CD8-positive, alpha-beta memory T cell (primary cell): ENCODE measurements around the gene LMTK3. TPM values are rescaled to one million over a fixed set of nuclear protein-coding genes. Genes with fewer than 3 reads are reported as not detected.

ENCODE experiments used
- CTCF ChIA-PET: fragments of 350-600 bp; sonication (Branson Sonifier 250); formaldehyde crosslinking; loops from one replicate; lab custom pipeline; 2021; ENCODE audit warnings: antibody characterized with exemption; lab: Charles Lee
- POLR2A ChIA-PET: fragments of 350-600 bp; sonication (Branson Sonifier 250); formaldehyde crosslinking; loops from one replicate; lab custom pipeline; 2021; ENCODE audit warnings: antibody characterized with exemption; lab: Charles Lee
- DNase-seq, 5 donors: peaks; one replicate each; pipeline versions ENCODE4 v3.0.0 to v3.0.0-alpha.2; 2020 to 2022; ENCODE audit warnings: mixed read lengths in 1 of 5
- H3K27ac ChIP-seq: one replicate; pipeline ENCODE4 v1.7.0; 2013; ENCODE audit warnings: low read depth, mild to moderate bottlenecking, low read length, moderate library complexity
- H3K27me3 ChIP-seq: 2 replicates; pipeline ENCODE4 v1.7.0; 2013; ENCODE audit warnings: low read length, mild to moderate bottlenecking; ENCODE audit not compliant: insufficient read depth, poor library complexity, severe bottlenecking
- H3K36me3 ChIP-seq: 2 replicates; pipeline ENCODE4 v1.7.0; 2013; ENCODE audit warnings: mild to moderate bottlenecking, low read length, moderate library complexity; ENCODE audit not compliant: insufficient read depth
- H3K4me1 ChIP-seq: 2 replicates; pipeline ENCODE4 v1.7.0; 2013; ENCODE audit warnings: mild to moderate bottlenecking, low read length, moderate library complexity; ENCODE audit not compliant: insufficient read depth
- H3K4me3 ChIP-seq: 2 replicates; pipeline ENCODE4 v1.7.0; 2013; ENCODE audit warnings: mild to moderate bottlenecking, low read length
- H3K9me3 ChIP-seq: 2 replicates; pipeline ENCODE4 v1.7.0; 2013; ENCODE audit warnings: mild to moderate bottlenecking, low read length
- H3K27ac Mint-ChIP-seq, 8 donors: one replicate each; pipeline ENCODE4 v1.8.0; 2020 to 2021; ENCODE audit warnings: mixed read lengths in 8 of 8, mild to moderate bottlenecking in 6 of 8, inconsistent platforms in 3 of 8, moderate library complexity in 3 of 8
- H3K27me3 Mint-ChIP-seq, 2 donors: one replicate each; pipeline ENCODE4 v1.8.0; 2020 to 2021; ENCODE audit warnings: mixed read lengths in 2 of 2, mild to moderate bottlenecking in 1 of 2, moderate library complexity in 1 of 2
- H3K36me3 Mint-ChIP-seq, 3 donors: one replicate each; pipeline ENCODE4 v1.8.0; 2020 to 2021; ENCODE audit warnings: mixed read lengths in 3 of 3, inconsistent platforms in 1 of 3, mild to moderate bottlenecking in 1 of 3
- H3K4me1 Mint-ChIP-seq, 3 donors: one replicate each; pipeline ENCODE4 v1.8.0; 2020 to 2021; ENCODE audit warnings: mixed read lengths in 3 of 3, inconsistent platforms in 1 of 3, mild to moderate bottlenecking in 1 of 3
- H3K4me3 Mint-ChIP-seq, 7 donors: one replicate each; pipeline ENCODE4 v1.8.0; 2020 to 2021; ENCODE audit warnings: mixed read lengths in 7 of 7, mild to moderate bottlenecking in 6 of 7, moderate library complexity in 4 of 7, inconsistent platforms in 2 of 7
- H3K9me3 Mint-ChIP-seq, 5 donors: one replicate each; pipeline ENCODE4 v1.8.0; 2020 to 2022; ENCODE audit warnings: mixed read lengths in 5 of 5, mild to moderate bottlenecking in 3 of 5, moderate library complexity in 2 of 5, inconsistent platforms in 1 of 5
- polyA plus RNA-seq: library from polyadenylated mRNA; unstranded; fragments of 300-500 nt; fragmentation: Illumina TruSeq; gene quantifications from one replicate; pipeline ENCODE4 v1.2.3, GENCODE V29; 2021
- total RNA-seq, 2 experiments: library from RNA; stranded (reverse); gene quantifications; one replicate each; pipeline ENCODE4 v1.2.3, GENCODE V29; 2021

Gene LMTK3
- total and polyA plus RNA-seq, 3 experiments from 2014 or later = 4.6 to 4.7 TPM; not detected in 1

DNA sequence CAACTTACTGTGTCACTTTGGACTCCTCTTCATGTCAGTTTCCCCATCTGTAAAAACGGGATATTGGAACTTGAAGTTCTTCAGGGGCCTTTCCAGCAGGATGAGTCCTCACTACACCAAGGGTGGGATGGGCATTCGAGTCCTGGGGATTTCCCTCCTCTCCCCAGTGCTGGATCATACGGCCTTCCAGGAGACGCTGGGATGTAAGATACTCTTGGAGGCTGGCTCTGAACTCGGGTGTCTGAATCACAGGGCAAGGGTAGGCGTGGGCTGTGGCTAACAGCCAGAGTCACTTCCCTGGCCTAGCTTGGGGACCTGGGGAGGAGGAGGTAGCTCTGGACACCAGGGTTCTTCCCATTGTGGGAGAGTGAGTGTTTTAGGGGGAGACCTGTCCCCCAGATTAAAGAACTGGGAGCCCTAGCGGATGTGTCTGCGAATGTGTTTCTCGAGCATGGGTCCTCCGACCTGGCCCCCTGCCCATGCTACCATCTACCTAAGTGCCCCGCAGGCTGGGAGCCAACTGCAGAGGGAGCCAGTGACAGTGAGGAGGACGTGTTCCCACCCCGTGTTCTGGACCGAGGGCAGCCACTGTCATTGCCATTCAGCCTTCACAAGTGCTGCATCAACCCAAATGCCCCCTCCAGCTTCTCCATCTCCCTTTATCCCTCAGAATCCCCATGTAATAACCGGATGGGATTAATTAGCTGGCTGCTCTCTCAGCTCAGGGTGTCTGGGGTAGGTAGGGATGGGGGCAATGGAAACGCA is 44.9 kb downstream of the LMTK3 start:
- peaks cover 6% of the 10 kb centered on the region for H3K36me3 ChIP-seq
- peaks cover 12 to 22% (median 22%) of the 10 kb centered on the region in 3 donors for H3K4me1 Mint-ChIP-seq
- H3K9me3 ChIP-seq = no peaks in the 10 kb centered on the region
- no peak overlapping the region for H3K4me3 ChIP-seq
- H3K27ac Mint-ChIP-seq = peak overlapping the region in 3 of 8 donors; percentile 12 to 72 (median 22)
- H3K36me3 Mint-ChIP-seq = peaks cover 0 to 21% (median 3%) of the 10 kb centered on the region in 3 donors
- no peak overlapping the region for H3K27ac ChIP-seq
- DNase-seq = no peak
- POLR2A ChIA-PET = interaction anchor here (0.5 kb wide), 1 partner anchor 109 kb away, joined by 5 read pairs; no protein-coding TSS in a partner anchor
- peak overlapping the region in 1 of 7 donors; percentile 55 for H3K4me3 Mint-ChIP-seq
- H3K4me1 ChIP-seq = peaks cover 17% of the 10 kb centered on the region
- CTCF ChIA-PET = no interaction called here
- H3K27me3 ChIP-seq = no peaks in the 10 kb centered on the region
- no peaks in the 10 kb centered on the region for H3K9me3 Mint-ChIP-seq
- H3K27me3 Mint-ChIP-seq = no peaks in the 10 kb centered on the region

DNA sequence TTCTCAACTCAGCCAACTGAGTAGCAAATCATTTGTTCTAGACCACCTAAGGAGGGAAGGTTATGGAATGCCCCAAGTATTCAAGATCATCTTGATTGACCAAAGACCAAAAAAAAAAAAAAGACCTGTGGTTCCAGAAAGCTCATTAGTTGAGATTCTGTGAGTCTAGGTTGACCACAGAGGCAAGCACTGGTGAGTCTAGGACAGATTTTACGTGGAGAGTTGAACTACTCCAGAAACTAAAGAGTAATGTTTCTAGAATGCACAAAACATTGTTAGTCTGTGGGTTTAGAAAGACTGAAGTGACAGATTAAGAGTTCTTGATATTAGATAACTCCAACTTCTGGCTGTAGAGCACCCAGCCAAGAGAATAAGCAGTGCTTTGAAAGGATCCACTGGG is 46.4 kb downstream of the LMTK3 start:
- Histone ChIP-seq H3K4me1 (peaks cover 11% of the 10 kb centered on the region), H3K27me3 (no peaks in the 10 kb centered on the region), H3K27ac (no peak overlapping the region), H3K9me3 (no peaks in the 10 kb centered on the region), H3K4me3 (no peak overlapping the region), H3K36me3 (no peaks in the 10 kb centered on the region)
- ChIA-PET CTCF (no interaction called here), POLR2A (interaction anchor here (0.7 kb wide), 1 partner anchor 282 kb away, joined by 3 read pairs; the partner anchor contains the start of gene IZUMO1)
- no peak for DNase-seq
- Mint-ChIP-seq H3K36me3 (peaks cover 0 to 8% (median 0%) of the 10 kb centered on the region in 3 donors), H3K4me1 (peaks cover 7 to 14% (median 14%) of the 10 kb centered on the region in 3 donors), H3K9me3 (no peaks in the 10 kb centered on the region), H3K27me3 (no peaks in the 10 kb centered on the region), H3K27ac (peak overlapping the region in 2 of 8 donors; percentile 1 to 18), H3K4me3 (no peak overlapping the region)

DNA sequence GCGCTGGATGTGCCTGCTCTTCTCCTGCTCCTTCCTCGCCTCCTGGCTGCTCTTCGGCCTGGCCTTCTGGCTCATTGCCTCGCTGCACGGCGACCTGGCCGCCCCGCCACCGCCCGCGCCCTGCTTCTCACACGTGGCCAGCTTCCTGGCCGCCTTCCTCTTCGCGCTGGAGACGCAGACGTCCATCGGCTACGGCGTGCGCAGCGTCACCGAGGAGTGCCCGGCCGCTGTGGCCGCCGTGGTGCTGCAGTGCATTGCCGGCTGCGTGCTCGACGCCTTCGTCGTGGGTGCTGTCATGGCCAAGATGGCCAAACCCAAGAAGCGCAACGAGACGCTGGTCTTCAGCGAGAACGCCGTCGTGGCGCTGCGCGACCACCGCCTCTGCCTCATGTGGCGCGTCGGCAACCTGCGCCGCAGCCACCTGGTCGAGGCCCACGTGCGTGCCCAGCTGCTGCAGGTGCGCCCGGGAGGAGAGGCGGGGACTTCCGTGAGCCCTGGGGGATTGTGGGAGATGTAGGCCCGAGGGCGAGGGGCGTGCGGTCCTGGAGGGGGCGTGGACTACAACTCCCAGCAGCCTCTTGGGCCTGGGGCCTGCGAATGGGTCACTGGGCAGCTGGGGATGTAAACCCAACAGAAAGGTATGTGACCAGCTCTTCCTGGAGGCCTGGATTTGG is 49.5 kb downstream of the LMTK3 start:
- Histone ChIP-seq H3K4me1 (no peaks in the 10 kb centered on the region), H3K27me3 (no peaks in the 10 kb centered on the region), H3K4me3 (no peak overlapping the region), H3K9me3 (no peaks in the 10 kb centered on the region), H3K27ac (no peak overlapping the region), H3K36me3 (no peaks in the 10 kb centered on the region)
- no peaks in the 10 kb centered on the region for H3K9me3 Mint-ChIP-seq
- no peak overlapping the region for H3K27ac Mint-ChIP-seq
- POLR2A ChIA-PET = no interaction called here
- no peak overlapping the region for H3K4me3 Mint-ChIP-seq
- CTCF ChIA-PET = no interaction called here
- H3K36me3 Mint-ChIP-seq = peaks cover 0 to 9% (median 2%) of the 10 kb centered on the region in 3 donors
- H3K4me1 Mint-ChIP-seq = no peaks in the 10 kb centered on the region
- no peaks in the 10 kb centered on the region for H3K27me3 Mint-ChIP-seq
- no peak for DNase-seq

DNA sequence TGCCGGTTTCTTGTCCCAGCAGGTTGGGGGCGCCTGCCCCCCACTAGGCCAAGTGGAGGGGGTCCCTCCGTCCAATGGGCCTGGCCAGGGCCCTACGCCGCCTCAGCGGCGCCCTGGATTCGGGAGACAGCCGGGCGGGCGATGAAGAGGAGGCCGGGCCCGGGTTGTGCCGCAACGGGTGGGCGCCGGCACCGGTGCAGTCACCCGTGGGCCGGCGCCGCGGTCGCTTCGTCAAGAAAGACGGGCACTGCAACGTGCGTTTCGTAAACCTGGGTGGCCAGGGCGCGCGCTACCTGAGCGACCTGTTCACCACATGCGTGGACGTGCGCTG is 50.0 kb downstream of the LMTK3 start:
- no peak overlapping the region for H3K27ac Mint-ChIP-seq
- DNase-seq = no peak
- no peaks in the 10 kb centered on the region for H3K4me1 Mint-ChIP-seq
- no peaks in the 10 kb centered on the region for H3K27me3 Mint-ChIP-seq
- CTCF ChIA-PET = no interaction called here
- no peak overlapping the region for H3K4me3 Mint-ChIP-seq
- Histone ChIP-seq H3K4me3 (no peak overlapping the region), H3K9me3 (no peaks in the 10 kb centered on the region), H3K27ac (no peak overlapping the region), H3K36me3 (no peaks in the 10 kb centered on the region), H3K27me3 (no peaks in the 10 kb centered on the region), H3K4me1 (no peaks in the 10 kb centered on the region)
- POLR2A ChIA-PET = no interaction called here
- H3K36me3 Mint-ChIP-seq = peaks cover 0 to 12% (median 2%) of the 10 kb centered on the region in 3 donors
- H3K9me3 Mint-ChIP-seq = no peaks in the 10 kb centered on the region

DNA sequence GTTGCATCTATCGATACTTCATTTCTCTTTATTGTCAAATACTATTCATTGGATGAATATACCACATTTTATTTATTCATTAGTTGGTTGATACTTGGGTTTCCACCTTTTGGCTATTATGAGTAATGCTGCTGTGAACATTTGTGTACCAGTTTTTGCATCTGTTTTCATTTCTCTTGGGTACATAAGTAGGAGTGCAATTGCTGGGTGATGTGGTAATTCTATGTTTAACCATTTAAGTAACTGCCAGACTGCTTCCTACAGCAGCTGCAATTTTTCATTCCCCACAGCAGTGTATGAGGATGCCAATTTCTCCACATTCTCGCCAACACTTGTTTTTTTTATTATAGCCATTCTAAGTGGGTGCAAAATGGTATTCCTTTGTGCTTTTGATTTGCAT is 53.6 kb downstream of the LMTK3 start:
- no peaks in the 10 kb centered on the region for H3K27me3 Mint-ChIP-seq
- Histone ChIP-seq H3K4me1 (no peaks in the 10 kb centered on the region), H3K9me3 (no peaks in the 10 kb centered on the region), H3K27ac (no peak overlapping the region), H3K4me3 (no peak overlapping the region), H3K36me3 (peaks cover 9% of the 10 kb centered on the region), H3K27me3 (no peaks in the 10 kb centered on the region)
- H3K27ac Mint-ChIP-seq = no peak overlapping the region
- DNase-seq = no peak
- H3K4me3 Mint-ChIP-seq = no peak overlapping the region
- H3K4me1 Mint-ChIP-seq = peaks cover 3 to 8% (median 7%) of the 10 kb centered on the region in 3 donors
- no peaks in the 10 kb centered on the region for H3K9me3 Mint-ChIP-seq
- CTCF ChIA-PET = no interaction called here
- H3K36me3 Mint-ChIP-seq = peaks cover 5 to 40% (median 9%) of the 10 kb centered on the region in 3 donors
- POLR2A ChIA-PET = no interaction called here

DNA sequence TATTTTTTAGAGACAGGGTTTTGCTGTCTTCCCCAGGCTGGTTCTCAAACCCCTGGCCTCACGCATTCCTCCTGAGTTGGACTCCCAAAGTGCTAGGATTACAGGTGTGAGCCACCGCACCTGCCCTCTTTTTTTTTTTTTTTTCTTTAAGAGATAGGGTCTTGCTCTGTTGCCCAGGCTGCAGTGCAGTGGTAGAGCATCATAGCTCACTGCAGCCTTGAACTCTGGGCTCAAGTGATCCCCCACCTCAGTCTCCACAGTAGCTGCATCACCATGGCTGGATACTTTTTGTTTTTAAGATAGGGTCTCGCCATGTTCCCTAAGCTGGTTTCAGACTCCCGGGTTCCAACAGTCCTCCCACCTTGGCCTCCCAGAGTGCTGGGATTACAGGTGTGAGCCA is 54.8 kb downstream of the LMTK3 start:
- H3K36me3 ChIP-seq = peaks cover 17% of the 10 kb centered on the region
- no peak for DNase-seq
- H3K27ac ChIP-seq = no peak overlapping the region
- no peaks in the 10 kb centered on the region for H3K4me1 ChIP-seq
- no peaks in the 10 kb centered on the region for H3K9me3 ChIP-seq
- no peak overlapping the region for H3K4me3 ChIP-seq
- ChIA-PET POLR2A (no interaction called here), CTCF (no interaction called here)
- Mint-ChIP-seq H3K27me3 (no peaks in the 10 kb centered on the region), H3K36me3 (peaks cover 5 to 51% (median 11%) of the 10 kb centered on the region in 3 donors), H3K4me3 (no peak overlapping the region), H3K9me3 (no peaks in the 10 kb centered on the region), H3K27ac (no peak overlapping the region), H3K4me1 (peaks cover 3 to 8% (median 7%) of the 10 kb centered on the region in 3 donors)
- H3K27me3 ChIP-seq = no peaks in the 10 kb centered on the region

DNA sequence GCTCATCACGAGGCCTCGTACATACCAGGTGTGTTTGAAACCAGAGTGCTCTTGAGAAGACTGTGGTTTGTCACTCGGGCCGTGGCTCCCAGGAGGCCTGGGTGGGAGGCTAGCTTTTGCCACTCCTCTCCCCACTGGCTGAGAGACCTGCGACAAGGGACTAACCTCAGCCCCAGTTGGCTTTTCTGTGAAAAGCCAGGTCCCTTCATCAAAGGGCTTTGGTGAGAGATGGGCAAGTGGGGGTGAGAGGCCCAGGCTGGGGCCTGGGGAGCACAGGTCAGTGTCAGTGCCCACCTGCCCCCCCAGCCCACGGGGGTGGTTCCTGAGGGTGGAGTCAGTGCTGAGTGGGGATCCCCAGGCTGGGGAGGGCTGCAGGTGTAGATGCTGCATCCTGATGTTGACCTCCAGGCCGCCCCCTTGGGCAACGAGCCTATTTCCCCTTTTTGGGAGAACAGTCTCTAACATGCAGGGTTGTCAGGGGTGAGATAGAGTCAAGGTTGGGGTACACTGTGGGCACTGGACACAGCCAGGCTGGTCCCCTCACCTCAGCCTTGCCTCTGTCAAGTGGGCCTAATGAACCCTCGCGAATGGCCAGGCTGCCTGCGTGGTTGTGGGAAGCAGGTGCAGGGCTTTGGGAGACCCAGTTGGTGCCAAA is 55.6 kb downstream of the LMTK3 start:
- Histone ChIP-seq H3K27ac (no peak overlapping the region), H3K27me3 (no peaks in the 10 kb centered on the region), H3K4me3 (no peak overlapping the region), H3K4me1 (no peaks in the 10 kb centered on the region), H3K36me3 (peaks cover 25% of the 10 kb centered on the region), H3K9me3 (no peaks in the 10 kb centered on the region)
- peaks cover 5 to 59% (median 11%) of the 10 kb centered on the region in 3 donors for H3K36me3 Mint-ChIP-seq
- H3K9me3 Mint-ChIP-seq = no peaks in the 10 kb centered on the region
- H3K4me1 Mint-ChIP-seq = peaks cover 3 to 8% (median 7%) of the 10 kb centered on the region in 3 donors
- H3K27ac Mint-ChIP-seq = no peak overlapping the region
- no peak for DNase-seq
- POLR2A ChIA-PET = interaction anchor here (0.6 kb wide), 1 partner anchor 61 kb away, joined by 5 read pairs; no protein-coding TSS in a partner anchor
- CTCF ChIA-PET = no interaction called here
- no peaks in the 10 kb centered on the region for H3K27me3 Mint-ChIP-seq
- H3K4me3 Mint-ChIP-seq = no peak overlapping the region
